HG03342 (cell line): ENCODE data around the gene FOXJ1.
A peak's percentile ranks its signal among the peaks of the same experiment; 100 is the strongest.
"Not testable (repeated sequence)": the region's sequence is repeated elsewhere in the genome, so short reads cannot be mapped to it uniquely, and the experiment has no call there.

Experiments
- ATAC-seq: cut with Tn5 transposase; IDR thresholded peaks from one replicate; pipeline ENCODE4 v1.9.1; 2021; ENCODE audit warnings: mild to moderate bottlenecking, moderate library complexity; ENCODE audit not compliant: unreplicated experiment

FOXJ1 gene, protein sequence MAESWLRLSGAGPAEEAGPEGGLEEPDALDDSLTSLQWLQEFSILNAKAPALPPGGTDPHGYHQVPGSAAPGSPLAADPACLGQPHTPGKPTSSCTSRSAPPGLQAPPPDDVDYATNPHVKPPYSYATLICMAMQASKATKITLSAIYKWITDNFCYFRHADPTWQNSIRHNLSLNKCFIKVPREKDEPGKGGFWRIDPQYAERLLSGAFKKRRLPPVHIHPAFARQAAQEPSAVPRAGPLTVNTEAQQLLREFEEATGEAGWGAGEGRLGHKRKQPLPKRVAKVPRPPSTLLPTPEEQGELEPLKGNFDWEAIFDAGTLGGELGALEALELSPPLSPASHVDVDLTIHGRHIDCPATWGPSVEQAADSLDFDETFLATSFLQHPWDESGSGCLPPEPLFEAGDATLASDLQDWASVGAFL

DNA sequence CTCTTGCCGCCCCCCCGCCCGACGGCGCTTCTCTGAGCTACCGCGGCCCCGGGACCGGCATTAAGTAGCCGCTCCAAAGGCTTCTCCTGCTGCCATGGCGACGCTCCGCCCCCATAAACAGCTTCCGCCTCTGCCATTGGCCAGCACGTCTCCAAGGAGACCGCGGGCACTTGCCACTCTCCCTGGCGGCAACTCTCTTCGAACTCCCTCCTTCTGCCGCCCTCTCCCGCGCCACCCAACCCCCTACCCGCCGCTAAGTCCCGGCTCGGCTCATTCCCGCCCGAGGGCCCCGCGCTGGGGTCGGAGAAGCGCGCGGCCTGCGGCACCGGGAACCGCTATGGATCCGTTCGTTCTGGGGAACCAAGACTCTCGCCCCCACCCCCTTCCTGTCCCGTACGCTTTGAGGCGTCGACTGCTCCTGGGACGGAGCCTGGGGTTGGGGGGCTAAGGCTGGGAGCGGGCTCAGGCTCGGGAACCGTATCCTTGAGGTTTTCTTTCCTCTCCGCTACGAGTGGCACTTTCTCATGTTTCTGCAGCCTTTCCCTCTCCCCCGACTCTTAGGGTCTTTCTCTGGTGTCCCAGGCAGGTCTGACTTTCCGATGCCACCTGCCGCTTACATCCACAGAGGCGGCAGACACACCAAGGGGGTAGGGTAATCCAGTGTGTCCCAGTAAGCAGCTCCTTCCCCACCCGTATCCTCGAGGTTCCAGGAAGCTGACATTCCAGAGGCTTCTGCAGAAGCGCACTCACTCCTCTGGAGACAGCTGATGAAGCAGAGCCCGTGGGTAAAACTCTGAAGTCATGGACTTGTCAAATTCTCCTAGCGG is at the start of gene FOXJ1:
Gene FOXJ1, minus strand, starts transcription at position 34 of the 827 bp plus-strand sequence. CDS start 850 bp downstream, outside the sequence.
- peak; percentile 65 for ATAC-seq

DNA sequence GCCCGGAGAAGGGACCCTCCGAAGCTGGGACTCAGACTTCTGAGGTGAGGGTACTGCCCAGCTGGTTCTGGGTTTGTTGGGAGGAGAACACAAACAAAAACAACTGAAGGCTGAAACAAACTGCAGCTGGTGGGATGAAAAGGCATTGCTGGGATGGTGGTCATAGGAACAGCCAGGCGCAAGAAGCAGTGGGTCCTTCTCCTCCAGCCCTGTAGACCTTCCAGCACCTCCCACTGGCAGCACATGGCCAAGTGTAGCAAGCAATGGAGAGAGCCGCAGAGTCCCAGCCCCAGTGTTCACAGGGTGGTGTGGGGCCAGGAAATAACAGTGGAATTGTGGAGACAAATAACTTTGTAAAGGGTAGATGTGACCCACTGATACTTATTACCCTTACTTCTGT is 48.7 kb upstream of the FOXJ1 start:
- ATAC-seq = no peak

DNA sequence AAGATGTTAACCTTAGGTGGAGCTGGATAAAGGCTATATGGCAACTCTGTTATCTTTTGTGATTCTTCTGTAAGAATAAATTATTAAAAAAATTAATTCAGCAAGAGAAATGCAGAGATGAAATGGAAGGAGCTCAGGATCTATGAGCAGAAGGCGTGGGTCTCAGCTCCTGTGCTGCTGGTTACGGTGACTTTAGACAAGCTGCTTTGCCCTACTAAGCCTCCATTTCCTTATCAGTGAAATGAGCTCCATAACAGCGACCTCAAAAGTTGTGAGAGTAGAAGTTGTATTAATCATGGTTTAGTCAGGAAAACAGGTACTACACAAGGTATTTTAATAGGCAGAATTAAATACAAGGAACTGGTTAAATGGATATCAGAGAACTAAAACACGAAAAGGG is 48.2 kb upstream of the FOXJ1 start:
- ATAC-seq = no peak

DNA sequence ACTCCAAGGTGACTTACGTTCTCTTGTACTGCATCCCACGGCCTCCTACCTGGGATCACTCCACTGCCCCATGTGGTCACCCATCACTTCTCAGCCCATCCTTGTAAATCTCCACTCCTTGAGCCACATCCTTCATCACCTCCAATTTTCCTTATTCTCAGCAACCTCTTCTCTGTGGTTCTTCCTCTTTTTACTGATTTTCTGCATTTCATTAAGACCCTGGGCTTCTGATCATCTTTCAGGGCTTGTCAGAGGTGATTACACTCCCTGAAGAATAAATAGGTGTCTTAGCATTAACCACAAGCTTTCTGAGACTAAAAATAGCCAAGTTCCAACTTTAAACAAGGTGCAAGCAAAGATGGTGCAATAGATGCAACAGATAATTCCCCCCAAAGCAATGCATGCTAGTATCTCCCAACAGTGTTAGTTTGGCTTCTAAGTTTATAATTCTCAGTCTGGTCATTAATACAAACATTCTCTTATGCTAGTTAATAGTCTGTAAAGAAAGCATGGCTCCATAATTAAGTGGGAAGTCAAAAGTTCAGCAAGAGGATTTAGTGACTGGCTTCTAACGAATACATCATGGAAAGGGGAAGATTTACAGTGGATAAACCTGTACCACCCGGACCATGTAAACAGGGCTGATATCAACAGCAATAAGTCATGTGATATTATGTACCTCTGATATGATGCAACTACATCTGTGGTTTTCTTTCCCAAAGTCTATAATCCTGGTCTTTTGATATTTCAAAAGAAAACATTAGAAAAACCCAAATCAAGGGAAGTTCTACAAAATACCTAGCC is 47.4 kb upstream of the FOXJ1 start:
- ATAC-seq = no peak

DNA sequence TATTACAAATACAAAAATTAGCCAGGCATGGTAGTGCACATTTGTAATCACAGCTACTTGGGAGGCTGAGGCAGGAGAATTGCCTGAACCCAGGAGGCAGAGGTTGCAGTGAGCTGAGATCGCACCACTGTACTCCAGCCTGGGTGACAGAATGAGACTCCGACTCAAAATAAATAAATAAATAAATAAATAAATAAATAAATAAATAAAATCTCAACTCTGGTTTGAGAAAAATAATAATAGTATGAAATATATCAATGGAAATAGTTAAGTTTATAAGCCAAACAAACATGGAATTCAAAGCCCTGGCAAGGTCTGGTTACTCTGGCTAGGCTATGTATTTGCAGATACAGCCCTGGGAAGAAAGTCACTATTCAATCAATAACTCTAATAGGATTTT is 45.7 kb upstream of the FOXJ1 start:
- ATAC-seq = not testable (repeated sequence)

DNA sequence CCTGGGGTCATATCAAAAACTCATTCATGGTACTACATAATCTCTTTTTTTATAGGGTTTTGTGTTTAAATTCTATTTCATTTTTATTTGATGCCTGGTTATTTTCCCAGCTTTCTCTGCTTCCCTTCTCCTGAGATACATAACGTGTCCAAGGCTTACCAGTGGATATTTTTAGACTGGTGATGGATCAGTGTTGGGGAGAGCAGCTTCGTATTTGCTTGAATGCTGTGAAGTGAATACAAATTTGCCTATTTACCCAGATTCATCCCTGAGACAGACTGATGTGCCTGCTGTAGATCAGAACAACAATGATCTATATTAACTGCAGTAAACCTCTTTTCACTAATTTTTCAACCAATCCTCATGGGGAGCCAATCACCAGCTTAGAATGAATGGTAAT is 43.2 kb upstream of the FOXJ1 start:
- no peak for ATAC-seq

DNA sequence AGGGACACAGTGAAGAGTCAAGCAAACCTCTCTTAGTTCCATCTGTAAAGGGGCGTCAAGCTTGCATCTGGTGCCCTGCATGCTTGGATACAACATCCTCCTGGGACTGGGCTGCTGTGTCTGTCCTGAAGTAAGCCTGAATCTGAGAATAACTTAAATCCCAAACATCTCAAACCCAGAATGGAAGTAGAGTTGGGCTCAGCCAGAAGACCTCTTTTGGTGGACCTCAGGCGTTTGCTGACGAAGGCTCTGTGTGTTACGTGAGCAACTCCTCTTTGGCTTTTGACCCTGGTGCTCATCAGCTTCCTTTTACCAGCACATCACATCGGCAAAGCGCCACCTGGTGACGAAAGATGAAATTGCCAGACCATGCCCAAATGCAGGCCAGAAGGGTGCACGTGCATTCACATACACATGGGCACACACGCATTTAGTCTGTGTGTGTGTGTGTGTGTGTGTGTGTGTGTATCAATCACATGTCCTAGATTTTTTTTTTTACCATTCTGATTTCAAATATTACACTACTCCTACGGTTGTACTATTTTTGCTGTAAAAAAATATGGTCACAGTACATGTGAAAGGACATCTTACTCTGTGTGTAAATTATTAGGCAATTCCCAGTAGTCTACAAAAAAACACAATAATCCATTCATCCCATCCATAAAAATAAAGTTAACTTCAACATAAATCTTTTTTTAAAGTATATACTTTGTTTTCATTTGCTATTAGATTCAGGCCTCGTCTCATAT is 41.1 kb upstream of the FOXJ1 start:
- ATAC-seq = peak; percentile 50

DNA sequence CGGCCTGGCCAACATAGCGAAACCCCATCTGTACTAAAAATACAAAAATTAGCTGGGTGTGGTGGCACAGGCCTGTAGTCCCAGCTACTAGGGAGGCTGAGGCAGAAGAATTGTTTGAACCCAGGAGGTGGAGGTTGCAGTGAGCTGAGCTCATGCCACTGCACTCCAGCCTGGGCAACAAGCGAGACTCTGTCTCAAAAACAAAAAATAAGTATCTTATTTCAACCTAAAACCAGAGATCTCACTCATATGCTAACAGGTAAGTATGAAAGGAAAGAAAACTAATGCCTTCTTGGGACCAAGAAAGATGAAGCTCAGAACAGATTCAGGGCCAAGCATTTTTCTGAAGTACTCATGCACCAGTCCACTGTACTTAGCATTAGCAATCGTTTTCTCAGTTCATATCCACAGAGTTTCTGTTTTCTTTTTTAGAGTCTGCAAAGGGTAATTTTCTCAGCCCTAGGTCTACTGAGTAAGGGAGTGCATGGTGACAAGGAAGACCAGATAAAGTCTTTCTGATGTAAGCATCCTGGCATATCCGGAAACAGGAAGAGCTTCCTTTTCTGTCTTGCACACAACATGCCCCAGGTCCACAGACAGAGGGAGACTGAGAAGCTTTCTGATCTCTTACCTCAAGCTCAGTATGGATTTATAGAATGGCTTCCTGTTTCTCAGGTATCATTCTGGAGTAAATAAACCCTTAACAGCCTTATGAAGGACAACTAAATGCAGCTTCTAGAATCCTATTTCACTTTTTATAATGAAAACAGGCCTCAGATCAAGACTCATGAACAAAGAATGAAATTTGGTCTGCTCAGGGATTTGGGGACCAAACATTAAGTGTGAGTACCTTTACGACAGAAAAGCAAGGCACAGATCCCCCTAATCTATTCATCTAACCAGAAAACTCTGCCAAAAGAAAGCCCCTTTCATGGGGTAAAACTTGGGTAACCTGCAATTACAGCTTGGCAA is 38.7 kb upstream of the FOXJ1 start:
- no peak for ATAC-seq

DNA sequence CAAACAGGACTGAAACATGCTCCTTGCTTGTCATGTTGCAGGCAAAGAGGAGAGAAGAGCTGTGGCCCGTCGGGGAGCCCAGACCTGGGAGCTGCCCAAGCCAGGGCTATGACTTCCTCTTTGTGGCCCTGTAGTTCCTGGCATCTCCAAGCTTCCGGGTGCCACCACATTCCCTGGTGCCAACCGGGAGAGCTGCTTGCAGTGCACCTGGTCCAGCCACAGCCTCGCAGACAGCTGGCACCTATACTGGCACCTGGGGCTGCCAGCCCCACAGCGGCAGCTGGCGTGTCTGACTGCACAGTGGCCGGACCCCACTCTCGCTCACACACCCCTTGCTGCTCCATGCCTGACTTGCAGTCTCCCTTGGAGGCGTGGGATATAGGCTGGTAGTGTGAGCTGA is 37.1 kb upstream of the FOXJ1 start:
- ATAC-seq = no peak

DNA sequence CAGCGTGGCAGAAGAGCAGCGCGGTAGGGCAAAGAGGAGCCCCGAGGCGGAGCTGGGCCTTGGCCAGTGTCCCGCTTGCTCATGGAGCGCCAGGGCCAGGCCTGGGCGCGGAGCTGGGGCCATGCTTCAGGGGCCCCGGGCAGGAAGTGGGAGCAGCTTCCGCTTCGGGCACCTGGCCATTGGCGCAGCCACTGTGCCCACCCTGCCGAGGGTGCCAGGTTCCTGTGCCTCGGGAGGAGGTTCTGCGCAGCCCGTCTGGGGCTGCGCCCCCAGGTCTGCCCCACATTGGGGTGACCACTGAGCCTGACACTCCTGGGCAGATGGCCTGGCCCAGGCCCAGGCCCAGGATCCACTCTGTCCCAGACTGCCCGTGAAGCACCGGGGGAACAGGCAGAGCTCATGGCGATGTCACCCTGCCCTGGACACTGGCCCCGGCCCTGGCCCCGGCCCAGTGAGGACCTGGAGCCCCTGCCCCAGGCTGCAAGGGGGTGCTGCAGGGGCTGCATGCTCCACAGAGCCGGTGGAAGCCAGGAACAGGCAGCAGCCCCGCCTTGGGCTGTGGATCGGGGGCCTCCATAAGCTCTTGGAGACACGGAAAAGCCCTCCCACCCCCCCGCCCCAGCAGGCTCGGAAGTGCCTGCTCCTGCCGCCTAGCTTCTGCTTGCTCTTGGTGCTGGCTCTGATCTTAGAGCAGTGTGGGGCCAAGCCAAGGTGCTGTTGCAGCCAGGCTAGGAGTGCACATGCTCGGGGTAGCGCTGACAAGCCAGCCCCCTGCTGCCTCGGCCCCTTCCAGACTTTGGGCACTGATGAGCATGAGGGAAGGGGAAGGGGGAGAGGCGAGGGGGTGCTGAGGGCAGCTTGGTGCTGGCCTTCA is 35.9 kb upstream of the FOXJ1 start:
- ATAC-seq = no peak

DNA sequence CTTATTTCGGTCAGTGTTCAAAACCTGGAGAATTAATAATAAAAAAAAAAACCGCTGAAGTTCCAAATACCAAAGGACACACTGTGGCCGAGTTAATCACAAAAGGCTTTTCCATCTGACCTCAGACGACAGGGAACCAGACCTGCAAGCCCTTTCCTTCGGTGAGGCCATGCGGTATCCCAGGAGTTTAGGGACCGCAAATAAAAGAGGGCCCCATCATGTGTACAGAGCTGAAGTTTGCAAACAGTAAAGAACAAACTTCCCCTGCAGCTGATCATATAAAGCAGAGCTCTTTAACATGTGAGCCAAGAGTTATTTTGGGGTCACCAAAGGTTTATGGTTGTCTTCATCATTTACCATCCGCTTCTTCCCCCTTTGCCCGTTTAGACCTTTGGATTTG is 33.0 kb upstream of the FOXJ1 start:
- no peak for ATAC-seq

DNA sequence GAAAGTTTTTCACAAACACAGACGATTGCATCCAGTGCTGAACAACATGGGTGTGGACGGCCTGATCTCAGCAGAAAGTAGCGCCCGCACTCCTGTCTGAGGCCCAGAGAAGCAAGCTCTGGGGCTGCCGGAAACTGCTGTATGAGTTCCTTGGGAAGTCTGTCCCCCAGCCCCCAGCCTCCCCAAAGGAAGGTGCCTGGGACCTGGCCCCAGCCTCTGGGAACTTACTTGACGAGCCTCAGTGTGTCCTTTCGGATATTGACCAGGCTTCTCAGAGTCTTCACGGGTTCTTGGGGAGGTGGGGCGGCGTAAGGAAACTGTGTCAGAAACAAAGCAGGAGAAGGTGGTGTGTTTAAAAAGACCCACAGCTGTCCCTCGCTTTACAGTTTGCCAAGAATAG is 32.4 kb upstream of the FOXJ1 start:
- ATAC-seq = no peak

DNA sequence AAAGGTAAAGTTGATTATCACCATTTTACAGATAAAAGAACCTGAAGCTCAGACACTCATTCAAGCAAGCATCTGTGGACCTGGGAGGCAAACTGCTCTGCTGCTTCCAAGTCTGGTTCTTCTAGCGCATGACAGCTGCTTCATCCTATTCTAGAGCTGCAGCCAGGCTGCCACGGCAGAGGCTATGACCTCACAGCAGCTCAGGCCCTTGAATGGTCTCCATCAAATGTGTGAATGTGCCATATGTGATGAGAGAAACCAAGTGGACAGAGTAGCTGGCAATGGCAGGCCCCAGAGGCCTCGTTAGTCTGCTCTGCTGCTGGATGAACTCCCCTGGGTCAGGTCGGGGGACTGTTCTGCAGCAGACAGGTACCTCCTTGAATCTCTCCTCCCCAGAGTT is 30.7 kb upstream of the FOXJ1 start:
- ATAC-seq = no peak

DNA sequence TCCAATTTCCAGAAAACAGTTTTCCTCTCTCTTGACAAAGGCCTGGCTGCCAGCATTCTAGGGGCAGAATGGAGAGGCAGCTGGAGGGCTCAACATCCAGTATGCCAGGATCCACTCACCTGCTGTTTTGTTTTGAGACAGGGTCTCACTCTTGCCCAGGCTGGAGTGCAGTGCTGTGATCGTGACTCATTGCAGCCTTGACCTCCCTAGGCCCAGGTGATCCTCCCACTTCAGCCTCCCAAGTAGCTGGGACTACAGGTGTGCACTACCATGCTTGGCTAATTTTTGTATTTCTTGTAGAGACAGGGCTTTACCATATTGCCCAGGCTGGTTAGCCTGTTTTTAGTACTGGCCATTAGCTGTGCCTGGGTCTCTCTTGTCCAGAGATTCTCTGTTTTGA is 29.1 kb upstream of the FOXJ1 start:
- ATAC-seq = no peak

DNA sequence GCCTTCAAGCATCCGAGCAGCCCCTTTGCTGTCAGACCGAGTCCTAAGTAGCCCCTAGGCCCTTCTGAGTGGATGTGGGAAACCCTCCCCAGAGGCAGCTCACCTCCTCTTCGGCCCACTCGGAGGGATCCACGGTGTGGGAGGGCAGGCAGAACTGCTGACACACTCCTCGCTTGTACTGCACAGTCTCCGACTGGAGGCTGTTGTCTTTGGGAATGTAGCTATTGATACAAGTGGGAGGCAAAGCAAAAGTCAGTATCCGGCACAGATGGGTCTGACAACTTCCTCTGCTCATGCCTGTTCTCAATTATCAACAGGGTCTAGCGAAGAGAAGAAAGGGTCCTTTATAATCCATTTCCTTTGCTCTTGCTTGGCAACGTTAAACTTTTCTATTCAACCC is 25.9 kb upstream of the FOXJ1 start:
- no peak for ATAC-seq

DNA sequence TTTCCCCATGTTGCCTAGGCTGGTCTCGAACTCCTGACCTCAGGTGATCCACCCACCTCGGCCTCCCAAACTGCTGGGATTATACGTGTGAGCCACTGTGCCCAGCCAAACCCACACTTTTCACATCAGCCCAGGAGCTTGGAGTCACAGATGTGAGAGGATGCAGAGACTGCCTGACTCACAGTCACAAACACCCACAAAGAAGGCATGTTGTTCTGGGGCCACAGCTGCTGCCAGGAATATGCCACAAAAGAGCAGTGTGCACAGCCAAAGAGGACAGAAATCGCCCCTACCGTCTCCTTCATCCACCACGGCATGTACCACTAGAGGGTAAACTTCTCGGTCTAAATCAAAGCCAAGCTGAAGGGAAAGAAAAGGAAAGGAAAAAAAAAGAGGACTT is 25.1 kb upstream of the FOXJ1 start:
- no peak for ATAC-seq

DNA sequence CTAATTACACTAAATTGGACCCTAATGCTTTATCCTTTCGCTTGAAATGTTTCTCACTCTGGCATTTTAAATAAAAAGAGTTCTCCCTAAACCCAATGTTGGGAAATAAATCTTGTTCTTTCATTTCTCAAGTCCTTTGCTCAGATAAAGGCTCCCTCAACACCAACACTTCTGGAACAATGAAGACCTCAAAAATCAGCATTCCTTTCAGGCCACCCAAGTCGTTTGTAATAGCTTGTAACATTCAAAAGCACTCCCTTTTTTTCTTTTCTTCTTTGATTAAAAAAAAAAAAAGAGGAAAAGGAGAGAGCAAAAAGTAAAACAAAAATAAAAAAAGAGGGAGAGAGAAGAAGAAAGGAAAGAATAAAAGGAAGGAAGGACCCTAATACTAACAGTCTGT is 23.3 kb upstream of the FOXJ1 start:
- no peak for ATAC-seq

DNA sequence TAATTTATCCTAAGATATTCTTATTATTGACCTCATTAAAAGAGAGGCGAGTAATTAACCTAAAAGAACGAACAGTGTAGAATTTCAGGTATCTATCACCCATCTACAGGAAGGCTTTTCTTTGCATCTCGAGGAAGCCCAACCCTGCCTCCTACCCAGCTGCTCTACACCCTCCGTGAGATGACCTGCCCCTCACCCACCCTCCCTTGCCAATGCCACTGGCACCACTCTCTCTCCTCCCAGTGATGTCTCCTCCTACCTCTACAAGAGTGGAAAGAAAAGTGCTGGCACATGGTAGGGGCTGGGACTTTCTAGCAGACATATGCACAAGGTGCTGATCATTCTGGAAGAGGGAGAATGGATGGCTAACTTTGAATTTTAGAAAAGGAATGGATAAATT is 22.9 kb upstream of the FOXJ1 start:
- ATAC-seq = no peak
